ENCODE measurements around the gene MACROD2. TPM values are rescaled to one million over a fixed set of nuclear protein-coding genes. Genes with fewer than 3 reads are reported as not detected.

The MACROD2 gene
- polyA plus RNA-seq, 1 donor: 5.4 TPM

GRCh38 chr20:15056246-15056645 lies 1060.9 kb downstream of the MACROD2 start:
- Histone ChIP-seq H3K27me3 (ENCODE audit: control insufficient read depth, insufficient read depth, low read length) (no peaks in the 10 kb centered on the region), H3K36me3 (ENCODE audit: control insufficient read depth, insufficient read depth, low read length) (no peaks in the 10 kb centered on the region), H3K4me3 (ENCODE audit: low read length) (no peak overlapping the region), H3K9me3 (ENCODE audit: control insufficient read depth, low read depth, low read length) (peaks cover 3% of the 10 kb centered on the region), H3K27ac (ENCODE audit: low read length) (no peak overlapping the region), H3K4me1 (ENCODE audit: control insufficient read depth, insufficient read depth, low read length) (no peaks in the 10 kb centered on the region)
- no CpG with 5 or more reads among the region's 5 CpGs for WGBS (ENCODE audit: insufficient coverage, low lambda C conversion rate)
- DNase-seq: no peak

- H3K4me3 ChIP-seq (ENCODE audit: low read length): no peak overlapping the region
- no peak for DNase-seq
- H3K36me3 ChIP-seq (ENCODE audit: control insufficient read depth, insufficient read depth, low read length): no peaks in the 10 kb centered on the region
- no peak overlapping the region for H3K27ac ChIP-seq (ENCODE audit: low read length)
- WGBS (ENCODE audit: insufficient coverage, low lambda C conversion rate): no CpG with 5 or more reads among the region's 3 CpGs
- H3K4me1 ChIP-seq (ENCODE audit: control insufficient read depth, insufficient read depth, low read length): no peaks in the 10 kb centered on the region
- no peaks in the 10 kb centered on the region for H3K27me3 ChIP-seq (ENCODE audit: control insufficient read depth, insufficient read depth, low read length)
- no peaks in the 10 kb centered on the region for H3K9me3 ChIP-seq (ENCODE audit: control insufficient read depth, low read depth, low read length)
Observed at GRCh38 chr20:15058841-15059240, 1063.5 kb downstream of the MACROD2 start.

- DNase-seq: no peak
- H3K36me3 ChIP-seq (ENCODE audit: control insufficient read depth, insufficient read depth, low read length): no peaks in the 10 kb centered on the region
- no peaks in the 10 kb centered on the region for H3K9me3 ChIP-seq (ENCODE audit: control insufficient read depth, low read depth, low read length)
- H3K27ac ChIP-seq (ENCODE audit: low read length): no peak overlapping the region
- no peaks in the 10 kb centered on the region for H3K4me1 ChIP-seq (ENCODE audit: control insufficient read depth, insufficient read depth, low read length)
- no peaks in the 10 kb centered on the region for H3K27me3 ChIP-seq (ENCODE audit: control insufficient read depth, insufficient read depth, low read length)
- no peak overlapping the region for H3K4me3 ChIP-seq (ENCODE audit: low read length)
Observed at GRCh38 chr20:15059438-15059837, 1064.1 kb downstream of the MACROD2 start.

GRCh38 chr20:15060265-15061060 lies 1065.1 kb downstream of the MACROD2 start:
- DNase-seq: peak in 1 of 2 donors; percentile 22
- H3K4me3 ChIP-seq (ENCODE audit: low read length): no peak overlapping the region
- no peaks in the 10 kb centered on the region for H3K36me3 ChIP-seq (ENCODE audit: control insufficient read depth, insufficient read depth, low read length)
- no peaks in the 10 kb centered on the region for H3K9me3 ChIP-seq (ENCODE audit: control insufficient read depth, low read depth, low read length)
- H3K27ac ChIP-seq (ENCODE audit: low read length): no peak overlapping the region
- no peaks in the 10 kb centered on the region for H3K27me3 ChIP-seq (ENCODE audit: control insufficient read depth, insufficient read depth, low read length)
- H3K4me1 ChIP-seq (ENCODE audit: control insufficient read depth, insufficient read depth, low read length): no peaks in the 10 kb centered on the region
- 74% methylated on average over 3 of the region's 8 CpGs for WGBS (ENCODE audit: insufficient coverage, low lambda C conversion rate)

- DNase-seq: no peak
- WGBS (ENCODE audit: insufficient coverage, low lambda C conversion rate): no CpG with 5 or more reads among the region's 2 CpGs
- Histone ChIP-seq H3K4me1 (ENCODE audit: control insufficient read depth, insufficient read depth, low read length) (no peaks in the 10 kb centered on the region), H3K27ac (ENCODE audit: low read length) (no peak overlapping the region), H3K27me3 (ENCODE audit: control insufficient read depth, insufficient read depth, low read length) (no peaks in the 10 kb centered on the region), H3K4me3 (ENCODE audit: low read length) (no peak overlapping the region), H3K36me3 (ENCODE audit: control insufficient read depth, insufficient read depth, low read length) (no peaks in the 10 kb centered on the region), H3K9me3 (ENCODE audit: control insufficient read depth, low read depth, low read length) (no peaks in the 10 kb centered on the region)
Observed at GRCh38 chr20:15061061-15061430, 1065.7 kb downstream of the MACROD2 start.

- no peak for DNase-seq
- Histone ChIP-seq H3K36me3 (ENCODE audit: control insufficient read depth, insufficient read depth, low read length) (no peaks in the 10 kb centered on the region), H3K9me3 (ENCODE audit: control insufficient read depth, low read depth, low read length) (no peaks in the 10 kb centered on the region), H3K27me3 (ENCODE audit: control insufficient read depth, insufficient read depth, low read length) (no peaks in the 10 kb centered on the region), H3K4me3 (ENCODE audit: low read length) (no peak overlapping the region), H3K27ac (ENCODE audit: low read length) (no peak overlapping the region), H3K4me1 (ENCODE audit: control insufficient read depth, insufficient read depth, low read length) (no peaks in the 10 kb centered on the region)
- no CpG with 5 or more reads among the region's 1 CpG for WGBS (ENCODE audit: insufficient coverage, low lambda C conversion rate)
Observed at GRCh38 chr20:15061955-15062354, 1066.6 kb downstream of the MACROD2 start.

- H3K36me3 ChIP-seq (ENCODE audit: control insufficient read depth, insufficient read depth, low read length): no peaks in the 10 kb centered on the region
- 100% methylated on average over 2 of the region's 3 CpGs for WGBS (ENCODE audit: insufficient coverage, low lambda C conversion rate)
- no peak overlapping the region for H3K27ac ChIP-seq (ENCODE audit: low read length)
- H3K4me3 ChIP-seq (ENCODE audit: low read length): no peak overlapping the region
- H3K9me3 ChIP-seq (ENCODE audit: control insufficient read depth, low read depth, low read length): no peaks in the 10 kb centered on the region
- H3K27me3 ChIP-seq (ENCODE audit: control insufficient read depth, insufficient read depth, low read length): no peaks in the 10 kb centered on the region
- DNase-seq: no peak
- no peaks in the 10 kb centered on the region for H3K4me1 ChIP-seq (ENCODE audit: control insufficient read depth, insufficient read depth, low read length)
Observed at GRCh38 chr20:15063081-15063480, 1067.8 kb downstream of the MACROD2 start.

GRCh38 chr20:15064741-15065140 lies 1069.4 kb downstream of the MACROD2 start:
- Histone ChIP-seq H3K36me3 (ENCODE audit: control insufficient read depth, insufficient read depth, low read length) (no peaks in the 10 kb centered on the region), H3K27me3 (ENCODE audit: control insufficient read depth, insufficient read depth, low read length) (no peaks in the 10 kb centered on the region), H3K4me1 (ENCODE audit: control insufficient read depth, insufficient read depth, low read length) (no peaks in the 10 kb centered on the region), H3K9me3 (ENCODE audit: control insufficient read depth, low read depth, low read length) (no peaks in the 10 kb centered on the region), H3K4me3 (ENCODE audit: low read length) (no peak overlapping the region), H3K27ac (ENCODE audit: low read length) (no peak overlapping the region)
- 80% methylated on average over 1 of the region's 5 CpGs for WGBS (ENCODE audit: insufficient coverage, low lambda C conversion rate)
- DNase-seq: no peak

GRCh38 chr20:15065794-15066193 lies 1070.5 kb downstream of the MACROD2 start:
- Histone ChIP-seq H3K4me1 (ENCODE audit: control insufficient read depth, insufficient read depth, low read length) (no peaks in the 10 kb centered on the region), H3K36me3 (ENCODE audit: control insufficient read depth, insufficient read depth, low read length) (no peaks in the 10 kb centered on the region), H3K27ac (ENCODE audit: low read length) (no peak overlapping the region), H3K4me3 (ENCODE audit: low read length) (no peak overlapping the region), H3K9me3 (ENCODE audit: control insufficient read depth, low read depth, low read length) (no peaks in the 10 kb centered on the region), H3K27me3 (ENCODE audit: control insufficient read depth, insufficient read depth, low read length) (no peaks in the 10 kb centered on the region)
- DNase-seq: no peak
- 100% methylated on average over 1 of the region's 3 CpGs for WGBS (ENCODE audit: insufficient coverage, low lambda C conversion rate)

GRCh38 chr20:15068486-15068885 lies 1073.2 kb downstream of the MACROD2 start:
- Histone ChIP-seq H3K27ac (ENCODE audit: low read length) (no peak overlapping the region), H3K4me1 (ENCODE audit: control insufficient read depth, insufficient read depth, low read length) (no peaks in the 10 kb centered on the region), H3K9me3 (ENCODE audit: control insufficient read depth, low read depth, low read length) (no peaks in the 10 kb centered on the region), H3K4me3 (ENCODE audit: low read length) (no peak overlapping the region), H3K36me3 (ENCODE audit: control insufficient read depth, insufficient read depth, low read length) (no peaks in the 10 kb centered on the region), H3K27me3 (ENCODE audit: control insufficient read depth, insufficient read depth, low read length) (no peaks in the 10 kb centered on the region)
- DNase-seq: no peak

- Histone ChIP-seq H3K9me3 (ENCODE audit: control insufficient read depth, low read depth, low read length) (no peaks in the 10 kb centered on the region), H3K36me3 (ENCODE audit: control insufficient read depth, insufficient read depth, low read length) (no peaks in the 10 kb centered on the region), H3K27ac (ENCODE audit: low read length) (no peak overlapping the region), H3K27me3 (ENCODE audit: control insufficient read depth, insufficient read depth, low read length) (no peaks in the 10 kb centered on the region), H3K4me1 (ENCODE audit: control insufficient read depth, insufficient read depth, low read length) (no peaks in the 10 kb centered on the region), H3K4me3 (ENCODE audit: low read length) (no peak overlapping the region)
- WGBS (ENCODE audit: insufficient coverage, low lambda C conversion rate): no CpG with 5 or more reads among the region's 2 CpGs
- DNase-seq: no peak
Observed at GRCh38 chr20:15069355-15069754, 1074.0 kb downstream of the MACROD2 start.
